HG03064 (cell line): ENCODE results near the gene DGAT2L6.
"Not testable (repeated sequence)": the region's sequence is repeated elsewhere in the genome, so short reads cannot be mapped to it uniquely, and the experiment has no call there.

Experiments used
- ATAC-seq: cut with Tn5 transposase; IDR thresholded peaks from one replicate; pipeline ENCODE4 v1.9.1; 2021; ENCODE audit warnings: low read depth; ENCODE audit not compliant: unreplicated experiment

The DGAT2L6 gene

DNA sequence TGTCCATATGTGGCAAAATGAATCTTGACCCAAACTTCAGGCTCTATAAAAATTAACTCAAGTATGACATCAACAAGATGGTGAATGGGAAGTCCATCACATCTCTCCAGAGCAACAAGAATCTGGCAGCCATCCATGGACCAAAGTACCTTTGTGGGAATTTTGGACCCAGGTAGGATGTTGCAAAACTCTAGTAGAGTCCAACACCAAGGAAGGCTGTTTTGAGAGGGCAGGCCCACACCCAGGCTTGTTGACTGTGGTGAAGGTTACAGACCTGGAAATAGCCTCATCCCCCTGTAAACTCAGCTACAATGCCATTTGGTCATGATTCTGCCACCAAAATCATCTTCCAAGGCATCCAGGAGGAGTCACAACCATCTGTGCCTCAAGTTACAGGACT lies 12.9 kb downstream of the DGAT2L6 start:
- no peak for ATAC-seq

DNA sequence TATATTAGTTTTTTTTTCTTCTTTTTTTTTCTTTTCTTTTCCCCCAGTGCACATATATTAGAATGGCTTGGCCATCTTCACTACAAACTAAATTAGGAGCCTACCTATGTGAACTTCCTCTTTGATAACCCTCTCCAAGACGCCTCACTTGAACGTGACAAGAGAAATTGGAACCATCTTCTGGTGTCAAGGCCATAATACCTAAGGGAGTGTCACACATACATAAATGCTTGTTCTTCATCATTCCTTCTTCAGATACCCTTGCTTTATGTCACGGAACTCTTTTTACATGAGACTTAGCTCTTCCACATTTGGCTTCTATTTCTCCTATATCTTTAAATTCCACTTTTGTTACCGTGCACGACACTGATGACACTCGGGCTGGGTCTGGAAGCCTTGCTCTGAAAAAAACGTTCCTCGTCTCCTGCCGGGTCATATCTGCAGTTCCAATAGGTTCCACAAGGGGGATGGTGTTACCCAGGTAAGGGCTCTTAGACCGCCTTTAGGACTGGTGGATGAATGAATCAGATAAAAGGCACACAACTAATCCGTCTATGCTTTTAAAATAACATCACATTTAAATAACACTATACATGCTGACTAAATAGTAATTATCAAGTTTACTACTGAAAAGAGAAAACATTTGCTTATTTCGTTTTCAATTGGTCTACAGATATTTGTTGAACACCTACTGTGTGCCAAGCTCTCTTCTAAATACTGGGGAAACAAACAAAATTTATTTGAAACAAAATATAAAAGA lies 19.9 kb downstream of the DGAT2L6 start:
- ATAC-seq = no peak

DNA sequence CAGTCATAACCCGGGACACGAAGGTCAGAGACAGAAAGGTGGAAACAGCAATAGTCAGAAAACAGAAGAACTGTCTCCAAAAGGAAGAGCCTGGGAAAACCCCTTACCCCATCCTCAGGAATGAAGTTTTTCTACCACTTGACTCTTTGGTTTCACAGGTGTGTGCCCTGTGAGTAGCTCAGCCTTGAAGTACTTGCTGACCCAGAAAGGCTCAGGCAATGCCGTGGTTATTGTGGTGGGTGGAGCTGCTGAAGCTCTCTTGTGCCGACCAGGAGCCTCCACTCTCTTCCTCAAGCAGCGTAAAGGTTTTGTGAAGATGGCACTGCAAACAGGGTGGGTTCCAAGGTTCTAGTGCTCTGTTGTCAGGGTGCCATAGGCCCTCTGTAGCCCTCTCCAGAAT lies 24.4 kb downstream of the DGAT2L6 start:
- no peak for ATAC-seq

DNA sequence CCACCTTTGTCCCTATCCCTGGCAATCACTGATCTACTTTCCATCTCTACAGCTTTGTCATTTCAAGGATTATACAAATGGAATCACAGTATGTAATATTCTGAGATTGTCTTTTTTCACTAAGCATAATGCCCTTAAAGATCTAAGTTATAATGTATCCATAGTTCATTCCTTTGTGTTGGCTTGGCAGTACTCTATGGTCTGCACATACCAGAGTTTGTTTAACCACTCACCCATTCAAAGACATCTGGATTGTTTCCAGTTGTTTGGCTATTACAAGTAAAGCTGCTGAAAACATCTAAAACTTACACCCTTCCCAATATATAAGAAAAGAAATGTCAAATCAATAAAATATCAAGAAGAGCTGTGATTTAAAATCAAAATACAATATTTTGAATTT lies 31.2 kb downstream of the DGAT2L6 start:
- ATAC-seq = no peak

DNA sequence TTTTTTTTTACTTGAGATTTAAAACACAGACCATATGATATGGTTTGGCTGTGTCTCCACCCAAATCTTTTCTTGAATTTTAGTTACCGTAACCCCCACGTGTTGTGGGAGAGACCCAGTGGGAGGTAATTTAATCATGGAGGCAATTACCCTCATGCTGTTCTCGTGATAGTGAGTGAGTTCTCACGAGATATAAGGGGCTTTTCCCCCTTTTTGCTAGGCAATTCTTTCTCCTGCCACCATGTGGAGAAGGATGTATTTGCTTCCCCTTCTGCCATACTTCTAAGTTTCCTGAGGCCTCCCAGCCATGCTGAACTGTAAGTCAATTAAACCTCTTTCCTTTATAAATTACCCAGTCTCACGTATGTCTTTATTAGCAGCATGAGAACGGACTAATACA lies 32.3 kb downstream of the DGAT2L6 start:
- not testable (repeated sequence) for ATAC-seq

DNA sequence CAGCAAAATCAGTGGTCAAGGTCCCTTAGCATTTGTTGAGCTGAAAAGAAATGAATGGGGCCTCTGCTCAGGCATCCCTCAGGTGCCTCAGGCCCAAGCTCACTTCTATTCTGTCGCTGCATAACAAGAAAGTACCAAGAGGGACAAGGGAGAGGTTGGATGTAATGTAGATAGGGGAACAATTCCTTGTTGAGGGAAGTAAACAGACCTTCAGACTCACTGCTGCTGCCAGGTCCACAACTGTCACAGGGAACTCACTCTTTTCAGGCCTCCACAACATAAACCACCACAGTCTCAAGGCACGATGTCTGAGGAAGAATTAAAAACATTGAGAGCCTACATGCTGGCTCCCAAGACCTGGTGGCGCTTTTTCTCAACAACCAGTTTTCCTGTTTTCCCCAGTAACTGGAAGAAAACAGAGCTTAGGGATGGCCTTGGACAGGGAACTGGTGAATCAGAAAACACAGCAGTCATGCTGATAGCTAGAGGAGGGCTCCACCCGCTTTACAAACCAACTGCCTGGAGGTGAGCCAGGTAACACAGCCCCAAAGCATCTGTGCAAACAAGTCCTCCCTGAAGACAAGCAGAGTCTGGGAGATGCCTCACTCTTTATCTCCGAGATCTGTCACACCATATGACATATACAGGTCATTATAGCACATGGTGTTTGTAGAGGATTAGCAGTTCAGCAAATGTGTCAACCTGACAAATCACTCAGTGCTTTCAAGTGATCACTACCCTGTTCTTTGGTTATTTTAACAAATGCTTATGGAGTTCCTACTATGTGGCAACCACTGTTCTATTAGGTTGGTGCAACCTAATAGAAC lies 42.9 kb downstream of the DGAT2L6 start:
- ATAC-seq = no peak

DNA sequence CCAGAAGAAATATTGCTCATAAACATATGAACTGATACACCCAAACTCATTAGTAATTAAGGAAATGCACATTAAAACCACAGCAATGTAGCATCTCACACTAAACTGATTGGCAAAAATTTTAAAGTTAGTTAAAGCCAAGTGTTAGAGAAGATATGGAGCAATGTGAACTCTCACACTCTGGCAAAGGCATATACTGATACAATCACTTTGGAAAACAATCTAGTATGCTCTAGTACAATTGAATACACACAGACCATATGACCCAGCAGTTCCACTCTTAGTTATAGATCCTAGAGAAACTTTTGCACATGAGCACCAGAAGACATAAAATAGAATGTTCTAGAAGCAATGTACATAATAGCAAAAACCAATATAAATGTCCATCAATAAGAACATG lies 48.8 kb downstream of the DGAT2L6 start:
- ATAC-seq = no peak

DNA sequence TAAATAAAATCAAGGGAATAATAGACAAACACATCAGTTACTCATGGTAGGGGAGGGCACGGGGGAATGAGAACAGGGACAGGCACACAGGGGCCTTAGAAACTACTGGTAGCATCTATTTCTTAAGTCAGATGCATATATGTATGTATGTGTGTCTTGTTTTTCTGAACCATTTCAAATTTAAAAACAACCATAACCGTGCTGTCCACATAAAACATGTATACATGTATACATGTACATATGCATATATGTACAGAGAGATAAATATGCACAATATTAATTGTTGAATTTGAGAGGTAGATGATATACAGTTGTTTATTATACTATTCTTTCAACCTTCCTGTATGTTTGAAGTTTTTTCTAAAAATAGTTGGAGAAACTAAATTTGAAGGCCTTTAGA lies 49.4 kb downstream of the DGAT2L6 start:
- no peak for ATAC-seq

DNA sequence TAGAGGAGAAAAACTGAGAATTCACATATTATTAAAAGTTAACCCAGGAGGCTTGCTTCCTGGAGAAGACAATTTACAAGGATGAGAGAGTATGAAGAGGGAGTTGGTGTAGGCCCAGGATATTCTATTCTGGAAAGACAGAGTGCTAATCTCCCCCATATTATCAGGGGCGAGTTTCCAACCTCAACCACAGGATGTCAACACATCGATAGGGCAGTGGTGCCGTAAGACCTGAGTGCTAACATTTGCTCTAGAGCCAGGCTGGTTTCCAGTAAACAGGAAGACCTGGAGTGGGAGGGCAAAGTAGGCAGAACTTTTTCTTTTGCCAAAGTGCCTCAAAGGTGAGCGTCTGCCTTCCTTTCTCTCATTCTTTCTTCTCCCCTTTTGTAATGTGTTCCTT lies 54.4 kb downstream of the DGAT2L6 start:
- no peak for ATAC-seq

DNA sequence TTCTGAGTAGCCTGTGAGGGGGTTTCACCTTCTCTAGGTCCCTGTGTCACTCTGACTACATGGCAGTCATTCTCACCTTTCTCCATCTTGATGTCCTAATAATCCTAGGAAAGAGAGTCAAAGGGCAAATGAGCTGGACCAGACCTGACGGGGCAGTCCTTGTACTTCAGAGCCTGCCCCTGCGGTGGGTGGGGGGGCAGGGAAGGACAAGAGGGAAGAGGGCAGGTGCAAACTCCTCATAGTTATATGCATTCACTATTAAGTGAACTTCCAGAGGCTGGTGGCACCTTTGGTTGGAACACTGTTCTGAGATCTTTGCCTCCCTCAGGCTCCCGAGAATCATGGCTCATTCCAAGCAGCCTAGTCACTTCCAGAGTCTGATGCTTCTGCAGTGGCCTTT lies 57.1 kb downstream of the DGAT2L6 start, which contains the start of gene AWAT1:
Gene AWAT1 (plus strand): TSS at position 301 of the 400 bp plus-strand sequence. CDS start 41 bp downstream, at position 342.
- ATAC-seq = no peak

DNA sequence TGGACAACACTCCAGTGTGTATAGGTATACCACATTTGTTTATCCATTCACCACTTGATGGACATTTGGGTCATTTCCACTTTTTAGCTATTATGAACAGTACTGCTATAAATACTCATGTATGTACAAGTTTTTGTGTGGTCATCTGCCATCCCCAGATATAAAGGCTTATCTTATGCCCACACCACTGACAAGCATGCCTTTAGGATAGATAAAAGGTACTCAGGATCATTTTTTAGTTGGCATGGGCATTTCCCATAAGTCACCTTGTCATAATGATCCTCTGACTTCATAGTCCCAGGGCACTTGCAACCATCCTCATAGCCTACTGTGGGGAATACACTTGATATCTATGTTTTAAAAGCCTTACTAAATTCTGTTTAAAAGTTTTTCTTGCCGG lies 63.5 kb downstream of the DGAT2L6 start:
- ATAC-seq = no peak

DNA sequence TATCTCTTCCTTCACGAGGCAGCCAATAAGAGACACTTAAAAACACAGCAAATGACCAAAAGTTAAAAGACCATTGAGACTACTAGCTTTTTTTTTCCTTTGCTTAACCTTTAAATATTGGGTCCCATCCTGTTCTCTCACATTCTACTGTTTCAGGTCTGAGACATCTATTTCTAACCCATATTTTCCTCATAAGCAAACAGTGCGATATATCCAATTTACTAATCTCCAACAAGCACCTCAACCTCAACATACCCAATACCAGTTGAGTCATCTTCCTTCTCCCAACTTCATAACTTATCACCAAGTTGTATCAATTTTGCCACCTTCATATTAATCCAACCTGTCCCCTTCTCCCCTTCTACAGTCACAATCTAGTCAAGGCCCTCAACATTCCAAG lies 64.2 kb downstream of the DGAT2L6 start:
- ATAC-seq = no peak

DNA sequence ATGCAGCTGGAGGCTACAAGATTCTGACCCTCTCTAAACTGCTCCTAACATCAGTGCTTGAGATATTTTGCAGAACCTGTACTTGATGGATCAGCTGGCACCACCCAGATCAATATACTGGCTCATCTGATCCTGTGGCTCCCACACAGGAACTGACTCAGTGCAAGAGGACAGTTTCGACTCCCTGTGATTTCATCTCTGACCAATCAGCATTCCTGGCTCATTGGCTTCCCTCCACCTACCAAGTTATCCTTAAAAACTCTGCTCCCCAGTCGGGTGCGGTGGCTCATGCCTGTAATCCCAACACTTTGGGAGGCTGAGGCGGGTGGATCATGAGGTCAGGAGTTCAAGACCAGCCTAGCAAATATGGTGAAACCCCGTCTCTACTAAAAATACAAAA lies 66.3 kb downstream of the DGAT2L6 start:
- ATAC-seq = not testable (repeated sequence)

DNA sequence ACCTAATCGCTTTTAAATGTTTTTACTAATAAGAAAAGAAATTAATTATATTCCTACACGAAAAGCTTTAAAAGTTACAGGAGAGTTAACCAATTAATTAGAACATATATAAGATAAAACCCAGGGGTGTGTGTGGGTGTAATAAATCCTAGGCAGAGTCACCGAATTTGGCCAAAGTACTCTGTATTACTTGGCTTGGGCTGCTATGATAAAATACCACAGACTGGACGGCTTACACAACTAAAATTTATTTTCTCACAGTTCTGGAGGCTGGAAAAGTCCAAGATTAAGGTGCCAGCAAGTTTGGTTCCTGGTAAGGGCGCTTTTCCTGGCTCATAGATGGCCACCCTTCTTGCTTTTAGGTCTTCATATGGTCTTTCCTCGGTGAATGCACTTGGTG lies 67.6 kb downstream of the DGAT2L6 start:
- ATAC-seq = no peak

DNA sequence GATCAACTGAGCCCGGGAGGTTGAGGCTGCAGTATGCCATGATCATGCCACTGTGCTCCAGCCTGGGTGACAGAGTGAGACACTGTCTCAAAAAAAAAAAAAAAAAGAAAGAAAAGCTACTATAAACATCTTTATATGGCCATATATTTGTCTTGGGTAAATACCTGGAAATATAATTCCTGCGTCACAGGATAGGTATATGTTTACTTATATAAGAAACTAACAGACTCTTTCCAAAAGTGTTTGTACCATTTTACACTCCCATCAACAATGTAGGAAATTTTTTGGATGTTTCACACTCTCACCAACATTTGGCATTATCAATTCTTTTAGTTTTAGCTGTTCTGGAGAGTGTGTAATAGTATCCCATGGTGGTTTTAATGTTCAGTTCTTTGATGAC lies 70.0 kb downstream of the DGAT2L6 start:
- no peak for ATAC-seq

DNA sequence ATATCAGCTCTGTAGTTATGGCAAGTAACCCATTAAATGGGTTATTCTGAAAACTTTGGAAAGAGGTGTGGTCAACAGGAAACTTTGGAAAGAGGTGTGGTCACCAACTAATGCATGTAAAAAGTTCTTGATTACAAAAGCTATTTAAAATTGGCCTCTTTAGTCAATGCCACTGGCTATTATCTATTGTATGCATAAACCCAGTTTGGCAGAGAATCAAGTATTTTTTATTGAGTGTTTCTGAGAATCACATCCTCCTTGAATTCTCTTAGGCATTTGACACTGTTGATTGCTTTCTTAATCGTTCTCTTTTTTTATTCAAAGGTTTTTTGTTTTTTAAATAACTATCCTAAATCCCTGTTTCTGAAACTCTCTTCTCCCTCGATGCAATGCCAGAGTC lies 75.2 kb downstream of the DGAT2L6 start:
- no peak for ATAC-seq

DNA sequence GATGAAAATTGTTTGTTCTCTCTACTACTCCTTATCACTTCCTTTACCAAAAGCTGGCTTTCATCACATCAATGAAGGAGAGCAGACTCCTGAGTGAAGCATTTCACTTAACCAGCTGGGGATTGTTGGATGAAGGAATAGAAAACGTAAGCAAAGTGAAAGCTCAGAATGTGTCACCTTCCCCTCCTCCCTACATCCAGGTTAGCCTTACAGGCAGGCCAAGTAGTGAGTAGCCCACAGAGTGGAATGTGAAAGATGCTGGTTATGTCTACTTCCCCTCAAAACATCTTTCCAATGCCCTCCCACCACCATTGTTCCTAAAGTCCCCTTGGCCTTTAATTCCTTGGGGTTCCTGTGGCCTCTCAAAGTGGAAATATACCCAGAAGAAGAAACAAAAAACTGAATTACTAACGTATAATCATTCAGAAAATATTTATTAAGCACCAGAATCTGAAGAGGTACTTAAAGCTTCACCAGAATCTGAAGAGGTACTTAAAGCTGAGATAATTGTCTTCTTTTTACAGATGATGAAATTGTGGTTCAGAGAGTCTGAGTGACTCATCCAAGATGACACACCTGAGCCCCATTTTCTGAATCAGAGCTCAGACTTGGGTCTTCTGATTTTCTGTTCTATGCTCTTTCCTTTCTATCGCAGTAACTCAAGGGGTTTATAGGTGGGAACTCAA lies 76.2 kb downstream of the DGAT2L6 start:
- no peak for ATAC-seq

DNA sequence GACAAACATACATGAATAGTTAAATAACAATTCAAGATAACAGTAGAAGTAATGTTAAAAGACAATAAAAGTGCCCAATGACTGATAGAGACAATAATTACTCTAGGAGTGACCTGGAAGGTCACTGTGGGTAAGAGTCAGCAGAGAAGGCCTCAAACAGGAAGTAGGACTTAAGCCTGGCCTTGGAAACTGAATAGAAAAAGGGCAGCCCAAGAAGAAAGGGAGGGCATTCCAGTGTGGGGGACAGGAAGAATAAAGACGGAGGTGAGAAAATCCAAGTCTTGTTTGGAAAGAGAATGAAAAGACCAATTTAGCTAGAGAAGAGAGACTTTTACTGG lies 76.7 kb downstream of the DGAT2L6 start:
- no peak for ATAC-seq

DNA sequence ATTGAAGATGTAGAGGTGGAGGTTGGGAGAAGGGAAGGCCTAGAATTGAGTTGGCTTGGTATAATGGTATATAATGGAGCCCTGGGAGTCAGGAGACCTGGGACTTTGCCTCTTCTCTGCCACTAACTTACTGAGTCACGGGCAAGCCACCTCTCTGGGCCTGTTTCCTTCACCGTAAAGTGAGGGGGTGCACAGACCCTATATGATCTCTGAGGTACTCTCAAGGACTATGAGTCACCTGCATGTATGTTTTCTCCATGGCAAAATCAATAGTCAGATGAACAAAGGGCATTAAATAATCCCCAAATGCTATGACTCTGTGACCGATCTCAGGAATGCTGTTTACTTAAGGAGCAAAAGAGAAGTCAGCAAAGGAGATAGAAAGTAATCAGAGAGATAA lies 77.6 kb downstream of the DGAT2L6 start:
- no peak for ATAC-seq
